ENCODE results near the gene ZMYND15. TPM values are rescaled to one million over a fixed set of nuclear protein-coding genes. Genes with fewer than 3 reads are reported as not detected.

Gene ZMYND15
- total and polyA plus RNA-seq, 2 experiments from 2014 or later: 0.32 to 1.4 TPM

DNA sequence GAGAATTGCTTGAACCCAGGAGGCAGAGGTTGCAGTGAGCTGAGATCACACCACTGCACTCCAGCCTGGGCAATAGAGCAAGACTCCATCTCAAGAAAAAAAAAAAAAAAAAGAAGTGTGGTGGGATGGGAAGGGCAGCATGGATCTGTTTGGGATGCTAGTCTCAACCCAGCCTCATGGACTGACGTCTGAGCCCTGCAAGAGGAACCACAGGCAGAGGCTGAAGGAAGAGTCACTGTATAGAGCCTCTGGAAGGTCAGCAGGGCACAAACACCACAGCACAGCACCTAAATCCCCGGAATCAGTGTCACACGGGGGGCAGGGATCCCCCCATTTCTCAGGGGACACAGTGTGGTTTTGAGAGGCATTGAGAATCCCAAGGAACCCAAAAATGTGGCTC lies 11.0 kb downstream of the ZMYND15 start:
- H4K20me1 ChIP-seq (replicated peaks; ENCODE audit: insufficient read depth): no peaks in the 10 kb centered on the region
- no peaks in the 10 kb centered on the region for H3K36me3 Mint-ChIP-seq (ENCODE audit: low read depth)
- peaks cover 8% of the 10 kb centered on the region for H3K27me3 Mint-ChIP-seq (ENCODE audit: insufficient read depth, low read depth, poor library complexity)
- H3K4me3 Mint-ChIP-seq: no peak overlapping the region
- 0 out of 2 replicates have a peak, but pooled peaks cover 6% of the 10 kb centered on the region for H3F3A ChIP-seq (replicated peaks; ENCODE audit: low read depth)
- H3K36me3 ChIP-seq (ENCODE audit: insufficient read depth): no peaks in the 10 kb centered on the region
- no peak overlapping the region for H3K4me2 ChIP-seq
- TF ChIP-seq EZH2 (IDR thresholded peaks at IDR 0.05; ENCODE audit: low read depth, unreplicated experiment) (no peak), CREB1 (CRISPR knock-in tag; IDR thresholded peaks at IDR 0.05; ENCODE audit: low read depth) (no peak), ZNF462 (CRISPR knock-in tag; IDR thresholded peaks at IDR 0.05) (no peak), NANOG (IDR thresholded peaks at IDR 0.05; ENCODE audit: borderline replicate concordance) (no peak), ZNF114 (CRISPR knock-in tag; IDR thresholded peaks at IDR 0.05) (no peak), STAT1 (IDR thresholded peaks at IDR 0.05; ENCODE audit: unreplicated experiment) (no peak), POLR2AphosphoS5 (IDR thresholded peaks at IDR 0.05; ENCODE audit: low read depth) (no peak), EZH2phosphoT487 (IDR thresholded peaks at IDR 0.05; ENCODE audit: unreplicated experiment) (no peak), REST (IDR thresholded peaks at IDR 0.05; ENCODE audit: unreplicated experiment) (no peak), ETS1 (IDR thresholded peaks at IDR 0.05) (no peak), ZNF331 (CRISPR knock-in tag; IDR thresholded peaks at IDR 0.05; ENCODE audit: low read depth) (no peak), JUNB (IDR thresholded peaks at IDR 0.05; ENCODE audit: unreplicated experiment) (no peak)
- TF ChIP-seq, protein P1, sequence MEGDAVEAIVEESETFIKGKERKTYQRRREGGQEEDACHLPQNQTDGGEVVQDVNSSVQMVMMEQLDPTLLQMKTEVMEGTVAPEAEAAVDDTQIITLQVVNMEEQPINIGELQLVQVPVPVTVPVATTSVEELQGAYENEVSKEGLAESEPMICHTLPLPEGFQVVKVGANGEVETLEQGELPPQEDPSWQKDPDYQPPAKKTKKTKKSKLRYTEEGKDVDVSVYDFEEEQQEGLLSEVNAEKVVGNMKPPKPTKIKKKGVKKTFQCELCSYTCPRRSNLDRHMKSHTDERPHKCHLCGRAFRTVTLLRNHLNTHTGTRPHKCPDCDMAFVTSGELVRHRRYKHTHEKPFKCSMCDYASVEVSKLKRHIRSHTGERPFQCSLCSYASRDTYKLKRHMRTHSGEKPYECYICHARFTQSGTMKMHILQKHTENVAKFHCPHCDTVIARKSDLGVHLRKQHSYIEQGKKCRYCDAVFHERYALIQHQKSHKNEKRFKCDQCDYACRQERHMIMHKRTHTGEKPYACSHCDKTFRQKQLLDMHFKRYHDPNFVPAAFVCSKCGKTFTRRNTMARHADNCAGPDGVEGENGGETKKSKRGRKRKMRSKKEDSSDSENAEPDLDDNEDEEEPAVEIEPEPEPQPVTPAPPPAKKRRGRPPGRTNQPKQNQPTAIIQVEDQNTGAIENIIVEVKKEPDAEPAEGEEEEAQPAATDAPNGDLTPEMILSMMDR (conservative IDR thresholded peaks at IDR 0.05; ENCODE audit: low read depth in 2 of 2): no peak
- H3K4me1 Mint-ChIP-seq: peaks cover 19% of the 10 kb centered on the region
- H3K27ac Mint-ChIP-seq: no peak overlapping the region
- H3K79me2 ChIP-seq (replicated peaks; ENCODE audit: insufficient read depth): no peaks in the 10 kb centered on the region
- H3K9me3 Mint-ChIP-seq: no peaks in the 10 kb centered on the region; the same call in 2 of the 3 replicates
- H3K9me2 ChIP-seq (ENCODE audit: insufficient read depth): no peaks in the 10 kb centered on the region
- DNase-seq (ENCODE audit: low spot score): no peak
- H3K4me3 ChIP-seq: no peak overlapping the region
- H3K4me1 ChIP-seq (ENCODE audit: insufficient read depth): peaks cover 11% of the 10 kb centered on the region
- ATAC-seq: no peak
- H3K27me3 ChIP-seq (ENCODE audit: insufficient read depth): no peaks in the 10 kb centered on the region
- H2AFZ ChIP-seq: no peak overlapping the region
- H3K27ac ChIP-seq (ENCODE audit: low read depth): no peak overlapping the region

Measured in GM23338 (cell line).